Stimulated activated memory B cell treated with anti-CD40 and anti-IgM and Interleukin-4, amounts not matched to agents 10 μg/mL and 1 μg/mL and 100 μg/mL, for 72 hours (primary cell): ENCODE data around the gene SPG21.
"Not testable (repeated sequence)": the region's sequence is repeated elsewhere in the genome, so short reads cannot be mapped to it uniquely, and the experiment has no call there.

Experiments used
- ATAC-seq: fragments of 150-1000 bp; cut with Tn5 transposase; 2 replicates; pipeline ENCODE4 v1.10.0; 2021
- H3K27ac Mint-ChIP-seq: one replicate; pipeline ENCODE4 v1.8.0; 2022; ENCODE audit warnings: mild to moderate bottlenecking, mixed read lengths
- H3K27me3 Mint-ChIP-seq: one replicate; pipeline ENCODE4 v1.8.0; 2022; ENCODE audit warnings: mixed read lengths
- H3K36me3 Mint-ChIP-seq: one replicate; pipeline ENCODE4 v1.8.0; 2022; ENCODE audit warnings: mixed read lengths
- H3K4me1 Mint-ChIP-seq: one replicate; pipeline ENCODE4 v1.8.0; 2022; ENCODE audit warnings: mixed read lengths
- H3K4me3 Mint-ChIP-seq: one replicate; pipeline ENCODE4 v1.8.0; 2022; ENCODE audit warnings: mild to moderate bottlenecking, moderate library complexity, mixed read lengths
- H3K9me3 Mint-ChIP-seq: one replicate; pipeline ENCODE4 v1.8.0; 2022; ENCODE audit warnings: mixed read lengths

The SPG21 gene

GRCh38 chr15:64989416-64990167, at the start of gene SPG21:
TSS of gene SPG21 (minus strand) at chr15:64989914. CDS start at chr15:64983569, 6,345 bp downstream.
- ATAC-seq, result peak; percentile 99
- Mint-ChIP-seq H3K27ac (peak within 1 kb of the TSS; percentile 95), H3K4me1 (peaks cover 57% of the 10 kb centered on the region), H3K4me3 (peak within 1 kb of the TSS; percentile 94), H3K27me3 (no peaks in the 10 kb centered on the region), H3K9me3 (no peaks in the 10 kb centered on the region), H3K36me3 (peaks cover 5% of the 10 kb centered on the region)

- no peaks in the 10 kb centered on the region for H3K36me3 Mint-ChIP-seq
- H3K27ac Mint-ChIP-seq, result no peak overlapping the region
- H3K27me3 Mint-ChIP-seq, result no peaks in the 10 kb centered on the region
- H3K9me3 Mint-ChIP-seq, result no peaks in the 10 kb centered on the region
- no peak overlapping the region for H3K4me3 Mint-ChIP-seq
- peaks cover 4% of the 10 kb centered on the region for H3K4me1 Mint-ChIP-seq
- no peak for ATAC-seq
These were observed 49.1 kb upstream of the SPG21 start for GRCh38 chr15:65038836-65039235.

- Mint-ChIP-seq H3K27me3 (no peaks in the 10 kb centered on the region), H3K9me3 (no peaks in the 10 kb centered on the region), H3K4me1 (peaks cover 8% of the 10 kb centered on the region), H3K36me3 (no peaks in the 10 kb centered on the region), H3K4me3 (no peak overlapping the region), H3K27ac (no peak overlapping the region)
- ATAC-seq, result no peak
These were observed 48.7 kb upstream of the SPG21 start for GRCh38 chr15:65038428-65038827.

- Mint-ChIP-seq H3K27me3 (no peaks in the 10 kb centered on the region), H3K4me3 (no peak overlapping the region), H3K4me1 (peaks cover 20% of the 10 kb centered on the region), H3K27ac (no peak overlapping the region), H3K36me3 (no peaks in the 10 kb centered on the region), H3K9me3 (no peaks in the 10 kb centered on the region)
- no peak for ATAC-seq
These were observed 47.6 kb upstream of the SPG21 start for GRCh38 chr15:65037309-65037708.

- Mint-ChIP-seq H3K4me1 (peaks cover 21% of the 10 kb centered on the region), H3K9me3 (no peaks in the 10 kb centered on the region), H3K36me3 (no peaks in the 10 kb centered on the region), H3K4me3 (no peak overlapping the region), H3K27me3 (no peaks in the 10 kb centered on the region), H3K27ac (no peak overlapping the region)
- ATAC-seq, result no peak
These were observed 45.0 kb upstream of the SPG21 start for GRCh38 chr15:65034719-65035118.

GRCh38 chr15:65033659-65034269, 44.0 kb upstream of the SPG21 start:
- Mint-ChIP-seq H3K4me1 (peaks cover 21% of the 10 kb centered on the region), H3K4me3 (no peak overlapping the region), H3K9me3 (no peaks in the 10 kb centered on the region), H3K27ac (peak overlapping the region; percentile 45), H3K36me3 (no peaks in the 10 kb centered on the region), H3K27me3 (no peaks in the 10 kb centered on the region)
- ATAC-seq, result peak; percentile 59

GRCh38 chr15:65032801-65033537, 43.3 kb upstream of the SPG21 start:
- H3K4me3 Mint-ChIP-seq, result no peak overlapping the region
- peaks cover 28% of the 10 kb centered on the region for H3K4me1 Mint-ChIP-seq
- H3K36me3 Mint-ChIP-seq, result no peaks in the 10 kb centered on the region
- peak; percentile 76 for ATAC-seq
- no peaks in the 10 kb centered on the region for H3K9me3 Mint-ChIP-seq
- H3K27ac Mint-ChIP-seq, result peak overlapping the region; percentile 45
- no peaks in the 10 kb centered on the region for H3K27me3 Mint-ChIP-seq

- H3K36me3 Mint-ChIP-seq, result peaks cover 13% of the 10 kb centered on the region
- peaks cover 32% of the 10 kb centered on the region for H3K4me1 Mint-ChIP-seq
- no peaks in the 10 kb centered on the region for H3K9me3 Mint-ChIP-seq
- H3K27ac Mint-ChIP-seq, result peak overlapping the region; percentile 74
- H3K27me3 Mint-ChIP-seq, result no peaks in the 10 kb centered on the region
- ATAC-seq, result no peak
- H3K4me3 Mint-ChIP-seq, result peak overlapping the region; percentile 90
These were observed 40.1 kb upstream of the SPG21 start for GRCh38 chr15:65029736-65030208.

- Mint-ChIP-seq H3K27me3 (no peaks in the 10 kb centered on the region), H3K4me3 (peak within 1 kb of the TSS; percentile 90), H3K36me3 (peaks cover 18% of the 10 kb centered on the region), H3K9me3 (no peaks in the 10 kb centered on the region), H3K27ac (peak within 1 kb of the TSS; percentile 74), H3K4me1 (peaks cover 31% of the 10 kb centered on the region)
- ATAC-seq, result peak; percentile 95
These were observed 39.4 kb upstream of the SPG21 start, which contains the start of gene MTFMT for GRCh38 chr15:65028921-65029735. TSS of gene MTFMT (minus strand) at chr15:65029639. CDS start at chr15:65029613, 26 bp downstream.

GRCh38 chr15:65028338-65028737, 38.6 kb upstream of the SPG21 start:
- peaks cover 18% of the 10 kb centered on the region for H3K36me3 Mint-ChIP-seq
- no peak for ATAC-seq

GRCh38 chr15:65027593-65027992, 37.9 kb upstream of the SPG21 start:
- H3K27ac Mint-ChIP-seq, result no peak overlapping the region
- no peak for ATAC-seq
- H3K4me1 Mint-ChIP-seq, result peaks cover 16% of the 10 kb centered on the region
- H3K36me3 Mint-ChIP-seq, result peaks cover 18% of the 10 kb centered on the region
- no peaks in the 10 kb centered on the region for H3K27me3 Mint-ChIP-seq
- H3K4me3 Mint-ChIP-seq, result no peak overlapping the region
- H3K9me3 Mint-ChIP-seq, result no peaks in the 10 kb centered on the region

More at GRCh38 chr15:65028338-65028737, 38.6 kb upstream of the SPG21 start:
- no peaks in the 10 kb centered on the region for H3K27me3 Mint-ChIP-seq
- peaks cover 23% of the 10 kb centered on the region for H3K4me1 Mint-ChIP-seq
- peak overlapping the region; percentile 74 for H3K27ac Mint-ChIP-seq
- H3K4me3 Mint-ChIP-seq, result peak overlapping the region; percentile 90
- H3K9me3 Mint-ChIP-seq, result no peaks in the 10 kb centered on the region

- no peaks in the 10 kb centered on the region for H3K9me3 Mint-ChIP-seq
- peaks cover 12% of the 10 kb centered on the region for H3K4me1 Mint-ChIP-seq
- ATAC-seq, result no peak
- H3K27me3 Mint-ChIP-seq, result no peaks in the 10 kb centered on the region
- peaks cover 18% of the 10 kb centered on the region for H3K36me3 Mint-ChIP-seq
- no peak overlapping the region for H3K27ac Mint-ChIP-seq
- H3K4me3 Mint-ChIP-seq, result no peak overlapping the region
These were observed 37.0 kb upstream of the SPG21 start for GRCh38 chr15:65026756-65027155.

GRCh38 chr15:65021488-65021887, 31.8 kb upstream of the SPG21 start:
- no peak overlapping the region for H3K4me3 Mint-ChIP-seq
- H3K9me3 Mint-ChIP-seq, result no peaks in the 10 kb centered on the region
- H3K27me3 Mint-ChIP-seq, result no peaks in the 10 kb centered on the region
- ATAC-seq, result no peak
- H3K27ac Mint-ChIP-seq, result no peak overlapping the region
- no peaks in the 10 kb centered on the region for H3K4me1 Mint-ChIP-seq
- peaks cover 51% of the 10 kb centered on the region for H3K36me3 Mint-ChIP-seq

GRCh38 chr15:65020419-65020818, 30.7 kb upstream of the SPG21 start:
- Mint-ChIP-seq H3K27ac (no peak overlapping the region), H3K9me3 (no peaks in the 10 kb centered on the region), H3K4me1 (no peaks in the 10 kb centered on the region), H3K36me3 (peaks cover 48% of the 10 kb centered on the region), H3K27me3 (no peaks in the 10 kb centered on the region), H3K4me3 (no peak overlapping the region)
- ATAC-seq, result peak; percentile 27

- not testable (repeated sequence) for H3K4me1 Mint-ChIP-seq, ATAC-seq, H3K27ac Mint-ChIP-seq, H3K9me3 Mint-ChIP-seq, H3K4me3 Mint-ChIP-seq, H3K27me3 Mint-ChIP-seq
- peaks cover 48% of the 10 kb centered on the region for H3K36me3 Mint-ChIP-seq
These were observed 21.5 kb upstream of the SPG21 start for GRCh38 chr15:65011198-65011597.
